Astrocyte (in vitro differentiated cells and primary cell): Measurements from ENCODE around the gene B9D1. TPM values are rescaled to one million over a fixed set of nuclear protein-coding genes. Genes with fewer than 3 reads are reported as not detected.
A peak's percentile ranks its signal among the peaks of the same experiment; 100 is the strongest.

Source experiments
- DNase-seq: peaks from one replicate; pipeline ENCODE4 v3.0.0-alpha.2; 2010; ENCODE audit warnings: low read depth
- FAIRE-seq: peaks from 2 replicates; lab custom pipeline; 2011; peaks lifted over from hg19 to GRCh38; lab: Jason Lieb, UNC
- H2AFZ ChIP-seq: 2 replicates; pipeline ENCODE4 v1.6.0; 2012; ENCODE audit warnings: low read depth, low read length, inconsistent platforms
- H3K27ac ChIP-seq: 2 replicates; pipeline ENCODE4 v1.5.1; 2011; ENCODE audit warnings: low read depth, low read length, inconsistent platforms
- H3K27me3 ChIP-seq: 2 replicates; pipeline ENCODE4 v1.6.0; 2011; ENCODE audit warnings: low read length, inconsistent platforms; ENCODE audit not compliant: insufficient read depth
- H3K36me3 ChIP-seq: 2 replicates; pipeline ENCODE4 v1.5.1; 2011; ENCODE audit warnings: low read length, inconsistent platforms; ENCODE audit not compliant: insufficient read depth
- H3K4me1 ChIP-seq: 2 replicates; pipeline ENCODE4 v1.5.1; 2011; ENCODE audit warnings: low read length, inconsistent platforms; ENCODE audit not compliant: insufficient read depth
- H3K4me2 ChIP-seq: 2 replicates; pipeline ENCODE4 v1.6.0; 2012; ENCODE audit warnings: low read length, inconsistent platforms
- H3K4me3 ChIP-seq: 2 replicates; pipeline ENCODE4 v1.5.1; 2011; ENCODE audit warnings: low read depth, mild to moderate bottlenecking, low read length, inconsistent platforms; ENCODE audit not compliant: insufficient read depth
- H3K79me2 ChIP-seq: 2 replicates; pipeline ENCODE4 v1.6.0; 2012; ENCODE audit warnings: mild to moderate bottlenecking, low read length, inconsistent platforms; ENCODE audit not compliant: insufficient read depth
- H3K9ac ChIP-seq: 2 replicates; pipeline ENCODE4 v1.6.0; 2012; ENCODE audit warnings: mild to moderate bottlenecking, low read length, inconsistent platforms
- H3K9me3 ChIP-seq: 2 replicates; pipeline ENCODE4 v1.5.1; 2012; ENCODE audit warnings: low read depth, mild to moderate bottlenecking, low read length, inconsistent platforms; ENCODE audit not compliant: insufficient read depth
- H4K20me1 ChIP-seq: 2 replicates; pipeline ENCODE4 v1.6.0; 2012; ENCODE audit warnings: low read length, inconsistent platforms; ENCODE audit not compliant: insufficient read depth
- H3K27ac Mint-ChIP-seq: one replicate; pipeline ENCODE4 v1.8.0; 2021; ENCODE audit warnings: mild to moderate bottlenecking, mixed read lengths; ENCODE audit not compliant: unreplicated experiment
- H3K27me3 Mint-ChIP-seq: one replicate; pipeline ENCODE4 v1.8.0; 2021; ENCODE audit warnings: low read depth, mixed read lengths; ENCODE audit not compliant: unreplicated experiment
- H3K36me3 Mint-ChIP-seq: one replicate; pipeline ENCODE4 v1.8.0; 2021; ENCODE audit warnings: low read depth, mixed read lengths; ENCODE audit not compliant: unreplicated experiment
- H3K4me1 Mint-ChIP-seq: one replicate; pipeline ENCODE4 v1.8.0; 2021; ENCODE audit warnings: low read depth, mixed read lengths; ENCODE audit not compliant: unreplicated experiment
- H3K4me3 Mint-ChIP-seq: one replicate; pipeline ENCODE4 v1.8.0; 2021; ENCODE audit warnings: mild to moderate bottlenecking, moderate library complexity, mixed read lengths; ENCODE audit not compliant: unreplicated experiment
- H3K9me3 Mint-ChIP-seq: one replicate; pipeline ENCODE4 v1.8.0; 2021; ENCODE audit warnings: mild to moderate bottlenecking, mixed read lengths; ENCODE audit not compliant: unreplicated experiment
- EZH2 ChIP-seq: IDR thresholded peaks from 2 replicates; pipeline ENCODE4 v1.6.1; 2012; ENCODE audit warnings: mild to moderate bottlenecking, low read length, inconsistent platforms; ENCODE audit not compliant: insufficient read depth
- microRNA-seq: library from miRNA; unstranded; fragments of <30 nt; microRNA quantifications from one replicate; pipeline ENCODE4 v1.2.0, GENCODE V29; 2020
- total RNA-seq: library from RNA; stranded (reverse); gene quantifications from 2 replicates; pipeline ENCODE4 v1.2.1, GENCODE V29; 2021
- TF ChIP-seq, protein P1 (sequence below): IDR thresholded peaks from 2 replicates; pipeline ENCODE4 v1.5.1; 2011; ENCODE audit warnings: low read depth, mild to moderate bottlenecking, inconsistent platforms, low read length, moderate library complexity; ENCODE audit not compliant: insufficient read depth

B9D1 gene
- total RNA-seq, 1 donor from 2014 or later = 10.2 TPM

DNA sequence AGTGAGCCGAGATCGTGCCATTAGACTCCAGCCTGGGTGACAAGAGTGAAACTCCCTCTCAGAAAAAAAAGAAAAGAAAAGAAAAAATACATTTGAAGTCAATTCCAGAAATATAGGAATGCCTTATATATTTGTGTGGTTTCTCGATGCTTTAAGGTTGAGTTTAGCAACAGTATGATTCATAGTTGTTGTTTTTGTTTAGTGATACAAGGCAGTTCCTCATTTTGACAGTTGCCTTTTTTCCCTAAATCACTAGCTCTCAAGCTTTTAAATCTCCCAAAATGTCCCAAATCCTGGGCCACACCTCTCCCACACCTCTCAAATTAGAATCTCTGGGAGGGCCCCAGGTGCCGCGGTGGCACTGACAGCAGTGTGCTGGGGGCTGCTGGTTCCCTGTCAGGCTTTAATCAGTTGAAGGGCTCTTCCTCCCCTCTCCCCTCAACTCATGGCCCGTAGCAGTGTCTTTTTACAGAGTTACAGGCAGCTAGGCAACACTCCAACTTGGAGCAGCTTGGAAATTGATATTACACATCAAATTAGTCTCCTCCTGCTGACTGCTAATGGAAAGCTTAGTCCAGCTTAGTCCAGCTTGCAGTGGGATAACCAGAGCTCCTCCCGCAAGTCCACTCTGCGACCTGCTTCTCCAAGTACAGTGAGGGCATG is 66.9 kb downstream of the B9D1 start:
- no peak overlapping the region for H3K27ac ChIP-seq
- H3K4me3 Mint-ChIP-seq = no peak overlapping the region
- H3K79me2 ChIP-seq = peaks cover 26% of the 10 kb centered on the region
- H3K9me3 ChIP-seq = no peaks in the 10 kb centered on the region
- no peak overlapping the region for H3K9ac ChIP-seq
- no peak overlapping the region for H3K4me3 ChIP-seq
- no peak overlapping the region for H3K4me2 ChIP-seq
- H3K4me1 Mint-ChIP-seq = peaks cover 15% of the 10 kb centered on the region
- DNase-seq (no peak), FAIRE-seq (no peak)
- no peaks in the 10 kb centered on the region for H3K9me3 Mint-ChIP-seq
- peaks cover 76% of the 10 kb centered on the region for H4K20me1 ChIP-seq
- TF ChIP-seq, protein P1, sequence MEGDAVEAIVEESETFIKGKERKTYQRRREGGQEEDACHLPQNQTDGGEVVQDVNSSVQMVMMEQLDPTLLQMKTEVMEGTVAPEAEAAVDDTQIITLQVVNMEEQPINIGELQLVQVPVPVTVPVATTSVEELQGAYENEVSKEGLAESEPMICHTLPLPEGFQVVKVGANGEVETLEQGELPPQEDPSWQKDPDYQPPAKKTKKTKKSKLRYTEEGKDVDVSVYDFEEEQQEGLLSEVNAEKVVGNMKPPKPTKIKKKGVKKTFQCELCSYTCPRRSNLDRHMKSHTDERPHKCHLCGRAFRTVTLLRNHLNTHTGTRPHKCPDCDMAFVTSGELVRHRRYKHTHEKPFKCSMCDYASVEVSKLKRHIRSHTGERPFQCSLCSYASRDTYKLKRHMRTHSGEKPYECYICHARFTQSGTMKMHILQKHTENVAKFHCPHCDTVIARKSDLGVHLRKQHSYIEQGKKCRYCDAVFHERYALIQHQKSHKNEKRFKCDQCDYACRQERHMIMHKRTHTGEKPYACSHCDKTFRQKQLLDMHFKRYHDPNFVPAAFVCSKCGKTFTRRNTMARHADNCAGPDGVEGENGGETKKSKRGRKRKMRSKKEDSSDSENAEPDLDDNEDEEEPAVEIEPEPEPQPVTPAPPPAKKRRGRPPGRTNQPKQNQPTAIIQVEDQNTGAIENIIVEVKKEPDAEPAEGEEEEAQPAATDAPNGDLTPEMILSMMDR = no peak
- TF ChIP-seq EZH2 = no peak
- H3K27ac Mint-ChIP-seq = no peak overlapping the region
- H3K36me3 ChIP-seq = no peaks in the 10 kb centered on the region
- no peaks in the 10 kb centered on the region for H3K4me1 ChIP-seq
- H3K27me3 ChIP-seq = no peaks in the 10 kb centered on the region
- H3K36me3 Mint-ChIP-seq = peaks cover 3% of the 10 kb centered on the region
- H2AFZ ChIP-seq = no peak overlapping the region
- H3K27me3 Mint-ChIP-seq = no peaks in the 10 kb centered on the region

DNA sequence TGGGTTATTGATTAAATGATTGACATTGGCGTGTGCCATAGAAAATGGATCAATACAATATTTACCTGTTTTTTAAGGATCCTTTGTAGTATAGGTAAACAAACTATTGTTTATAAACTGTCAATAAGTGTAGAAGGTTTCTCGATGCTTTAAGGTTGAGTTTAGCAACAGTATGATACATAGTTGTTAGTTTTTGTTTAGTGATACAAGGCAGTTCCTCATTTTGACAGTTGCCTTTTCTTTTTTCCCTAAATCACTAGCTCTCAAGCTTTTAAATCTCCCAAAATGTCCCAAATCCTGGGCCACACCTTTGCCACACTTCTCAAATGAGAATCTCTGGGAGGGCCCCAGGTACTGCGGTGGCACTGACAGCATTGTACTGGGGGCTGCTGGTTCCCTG is 68.1 kb downstream of the B9D1 start:
- FAIRE-seq (no peak), DNase-seq (no peak)
- no peaks in the 10 kb centered on the region for H3K9me3 ChIP-seq
- no peak overlapping the region for H2AFZ ChIP-seq
- H3K27ac ChIP-seq = no peak overlapping the region
- Mint-ChIP-seq H3K36me3 (peaks cover 3% of the 10 kb centered on the region), H3K4me3 (no peak overlapping the region), H3K4me1 (peaks cover 14% of the 10 kb centered on the region), H3K9me3 (no peaks in the 10 kb centered on the region), H3K27me3 (no peaks in the 10 kb centered on the region), H3K27ac (peak overlapping the region; percentile 72)
- H3K79me2 ChIP-seq = peaks cover 22% of the 10 kb centered on the region
- no peaks in the 10 kb centered on the region for H3K4me1 ChIP-seq
- no peaks in the 10 kb centered on the region for H3K27me3 ChIP-seq
- no peak overlapping the region for H3K4me2 ChIP-seq
- no peaks in the 10 kb centered on the region for H3K36me3 ChIP-seq
- peaks cover 78% of the 10 kb centered on the region for H4K20me1 ChIP-seq
- H3K4me3 ChIP-seq = no peak overlapping the region
- no peak for TF ChIP-seq EZH2
- TF ChIP-seq, protein P1 = no peak
- no peak overlapping the region for H3K9ac ChIP-seq

Small RNA genes lying within 50 kb of the gene (microRNA-seq; reads per million reads assigned to microRNA genes)
- gene MIR1180 = 2,924 reads per million, percentile 89 among the genes with 10 or more reads in this experiment

Other genes with a start within 250 kb of the B9D1 start
- gene GRAPL, start 235.1 kb downstream of the B9D1 start, total RNA-seq = not detected in 2 replicates
- gene EPN2, start 125.4 kb downstream of the B9D1 start, total RNA-seq = 40.5 and 48.7 TPM in 2 replicates
- 25.1 and 34.3 TPM in 2 replicates for gene MAPK7, start 15.8 kb upstream of the B9D1 start, total RNA-seq
- 0.93 and 3.7 TPM in 2 replicates for gene MFAP4, start 24.5 kb upstream of the B9D1 start, total RNA-seq
- 0.36 and 0.96 TPM in 2 replicates for gene RNF112, start 48.5 kb upstream of the B9D1 start, total RNA-seq
- gene SLC47A1, start 171.1 kb upstream of the B9D1 start, total RNA-seq = 0.17 and 0.75 TPM in 2 replicates